DMS79 treated with DMSO at 0.1 percent for 48 hours (cell line): Measurements from ENCODE around the gene NSMCE3.
"Not testable (repeated sequence)": the region's sequence is repeated elsewhere in the genome, so short reads cannot be mapped to it uniquely, and the experiment has no call there.

Source experiments
- DNase-seq: peaks from one replicate; lab custom pipeline; 2025; lab: John Stamatoyannopoulos, UW

NSMCE3 gene

DNA sequence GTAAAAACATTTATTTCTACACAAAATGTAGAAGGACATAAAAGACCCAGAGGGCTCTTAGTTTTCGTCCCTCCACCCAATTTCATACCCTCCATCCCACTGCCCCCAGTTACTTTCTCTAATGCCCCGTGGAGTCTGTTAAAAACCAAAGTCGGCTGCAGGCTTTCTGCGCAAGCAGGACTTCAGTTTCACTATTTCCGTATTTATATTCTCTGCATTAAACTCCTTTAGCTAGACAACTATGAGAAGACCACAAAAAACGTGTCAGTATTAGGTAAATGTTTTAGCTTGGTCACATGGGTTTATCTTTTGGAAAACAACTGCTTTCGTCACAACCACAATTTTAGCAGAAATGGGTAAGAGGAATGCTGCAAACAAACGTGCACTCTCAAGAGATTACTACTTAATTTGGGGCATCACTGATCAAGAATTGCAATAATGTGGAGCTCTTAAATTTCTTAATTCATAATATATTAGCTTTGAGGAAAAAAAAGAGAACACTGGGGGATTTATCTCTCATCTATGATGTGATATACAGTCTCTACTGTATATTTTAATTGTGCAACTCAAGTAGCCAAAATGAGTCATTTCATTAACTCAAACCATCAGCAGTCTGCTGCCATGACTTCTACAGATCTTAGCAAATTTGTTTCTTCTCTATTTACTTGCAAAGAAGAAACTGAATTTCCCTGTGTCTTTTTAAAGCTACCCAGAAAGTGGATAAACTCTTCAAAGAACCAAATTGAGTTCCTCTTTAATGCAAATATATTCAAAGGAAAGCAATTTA, 740 bp upstream of the NSMCE3 start:
- DNase-seq, result no peak

DNA sequence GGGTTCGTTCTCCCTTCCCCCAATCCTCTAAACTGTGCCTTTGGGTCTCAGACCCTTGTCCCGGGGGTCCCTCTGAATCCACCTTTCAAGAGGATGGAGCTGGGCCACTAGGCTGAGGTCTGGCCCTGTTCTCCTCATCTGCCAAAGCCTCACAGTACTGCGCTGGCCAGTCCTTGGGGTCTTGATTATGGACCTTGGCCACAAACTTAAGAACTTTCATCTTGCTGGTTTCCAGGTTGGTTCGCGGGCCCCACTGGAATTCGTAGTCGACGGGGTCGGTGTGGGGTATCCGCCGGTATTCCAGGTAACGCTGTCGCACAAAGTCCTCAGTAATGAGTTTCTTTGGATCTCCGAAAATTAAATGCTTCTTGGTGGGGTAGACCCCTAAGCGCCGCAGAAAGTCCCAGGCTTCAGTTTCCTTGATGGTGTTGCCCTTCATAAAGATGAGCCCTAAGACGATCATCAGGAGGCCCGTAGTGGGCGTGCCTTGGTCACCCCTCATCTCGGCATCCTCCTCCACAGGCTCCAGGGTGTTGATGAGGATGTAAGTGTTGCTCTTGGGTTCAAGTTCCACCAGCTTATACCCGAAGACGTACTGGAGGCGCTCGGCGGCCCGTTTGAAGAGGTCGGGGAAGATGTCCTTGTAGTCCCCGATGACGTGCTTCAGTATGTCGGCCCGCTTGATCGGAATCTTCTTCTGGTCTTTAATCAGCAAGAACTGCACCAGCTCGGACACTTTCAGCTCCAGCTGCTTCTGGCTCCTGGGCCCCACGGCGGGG, 727 bp downstream of the NSMCE3 start:
- DNase-seq, result peak; percentile 17

DNA sequence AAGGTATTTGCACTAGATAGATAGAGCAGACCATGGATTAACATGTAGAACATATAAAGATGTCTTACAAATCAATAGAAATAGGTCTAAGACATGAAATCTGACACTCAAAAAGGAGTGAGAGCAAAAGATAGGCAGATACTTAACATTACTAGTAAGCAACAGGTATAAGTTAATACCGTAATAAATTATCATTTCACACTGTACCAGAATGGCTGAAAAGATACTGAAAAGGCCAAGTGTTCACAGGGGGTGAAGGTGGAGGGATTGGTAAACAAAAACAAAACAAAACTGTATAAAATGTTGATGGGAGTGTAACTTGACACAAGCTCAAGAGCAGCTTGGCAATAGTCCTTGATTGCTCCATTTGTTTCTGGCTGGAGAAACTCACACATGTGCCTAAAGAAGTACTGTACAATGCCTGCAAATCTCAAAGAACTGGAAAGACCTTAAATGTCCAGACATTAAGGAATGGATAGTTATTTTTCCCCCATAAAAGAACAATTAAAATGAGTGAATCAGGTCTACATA, 3.5 kb downstream of the NSMCE3 start:
- no peak for DNase-seq

GRCh38 chr15:29263289-29263688, 6.3 kb downstream of the NSMCE3 start:
- DNase-seq, result no peak

- no peak for DNase-seq
Observed at GRCh38 chr15:29262738-29263137, 6.9 kb downstream of the NSMCE3 start.

DNA sequence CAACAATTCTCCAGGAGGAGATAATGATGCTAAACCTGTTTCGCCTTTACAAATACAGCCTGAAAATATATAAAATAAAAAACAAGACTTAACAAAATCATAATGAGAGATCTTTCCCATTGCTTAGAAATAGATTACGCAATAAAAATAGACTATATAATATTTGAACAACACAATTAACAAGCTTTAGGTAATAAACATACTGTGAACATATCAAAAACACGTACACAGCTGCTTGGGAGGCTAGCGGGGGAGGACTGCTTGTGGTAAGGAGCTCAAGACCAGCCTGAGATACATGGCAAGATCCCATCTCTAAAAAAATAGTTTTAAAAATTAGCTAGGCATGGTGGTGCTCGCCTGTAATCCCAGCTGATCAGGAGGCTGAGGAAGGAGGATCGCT, 8.7 kb downstream of the NSMCE3 start:
- DNase-seq, result no peak

DNA sequence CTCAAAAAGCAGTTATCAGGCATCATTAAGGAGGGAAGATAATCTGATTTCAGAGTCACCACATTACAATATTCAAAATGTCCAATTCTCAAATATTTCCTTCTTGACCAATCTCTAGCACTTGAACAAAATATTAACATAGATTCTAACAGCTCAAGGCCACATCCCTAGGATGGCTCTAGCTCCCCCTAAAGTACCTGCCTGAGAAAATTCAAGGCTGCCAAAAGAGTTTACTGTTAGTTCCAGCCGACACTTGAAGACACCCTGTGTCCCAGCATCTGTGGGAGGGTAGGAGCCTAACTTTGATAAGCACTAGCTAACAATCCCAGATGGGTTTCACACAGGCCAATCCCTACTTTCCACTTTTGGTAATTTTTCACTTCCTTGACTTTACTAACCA, 10.4 kb downstream of the NSMCE3 start:
- DNase-seq, result no peak

DNA sequence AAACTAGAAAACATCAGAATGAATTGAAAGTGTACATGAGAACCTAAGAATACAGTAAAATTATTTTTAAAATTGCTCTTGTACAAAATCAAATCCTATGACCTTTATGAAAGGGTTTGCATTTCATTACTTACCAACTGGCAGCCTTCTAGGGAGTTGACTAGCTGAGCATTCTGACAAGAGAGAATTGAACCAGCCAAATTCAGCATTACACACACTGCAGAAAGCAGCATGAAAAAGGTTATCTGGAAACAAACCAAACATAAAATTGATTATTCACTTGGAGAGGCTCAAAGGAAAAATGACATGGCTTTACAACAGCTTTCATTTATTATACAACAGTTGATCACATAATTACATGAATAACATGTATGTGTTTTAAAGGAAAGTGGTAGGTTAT, 17.4 kb downstream of the NSMCE3 start:
- DNase-seq, result no peak

DNA sequence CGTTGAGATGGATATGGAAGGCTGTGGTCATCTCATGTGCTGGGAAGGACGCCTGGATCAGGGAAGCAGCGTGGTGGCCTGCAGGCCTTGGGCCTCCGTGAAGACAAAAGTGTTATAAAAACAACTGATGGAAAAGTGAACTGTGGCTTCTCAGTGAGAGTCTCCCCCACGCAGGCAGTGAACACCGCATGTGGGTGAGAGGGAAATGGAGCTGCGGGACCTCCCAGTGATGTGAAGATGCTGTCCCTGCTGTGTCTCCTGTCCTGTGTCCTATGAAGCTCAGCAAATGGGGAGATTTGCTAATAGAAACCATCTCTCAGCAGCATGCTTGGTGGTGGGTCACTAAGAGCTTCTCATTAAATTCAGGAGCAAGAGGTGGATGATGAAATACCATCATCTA, 25.1 kb downstream of the NSMCE3 start:
- DNase-seq, result no peak

DNA sequence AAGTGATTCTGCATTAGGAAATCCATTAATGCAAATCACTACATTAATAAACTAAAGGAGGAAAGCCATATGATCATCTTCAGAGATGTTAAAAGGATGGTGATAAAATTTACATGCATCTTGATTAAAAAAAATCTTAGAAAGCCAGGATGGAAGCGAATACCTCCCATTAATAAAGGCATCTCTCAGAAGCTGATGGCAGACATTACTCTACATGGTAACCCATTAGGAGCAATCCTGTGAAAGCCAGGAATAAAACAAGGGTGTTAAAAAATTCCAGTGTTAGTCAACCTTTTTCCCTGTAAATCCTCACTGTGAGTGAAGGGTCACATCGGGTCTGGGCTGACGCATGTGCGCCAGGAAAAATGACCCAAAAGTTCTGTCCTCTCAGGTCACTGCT, 25.5 kb downstream of the NSMCE3 start:
- no peak for DNase-seq

DNA sequence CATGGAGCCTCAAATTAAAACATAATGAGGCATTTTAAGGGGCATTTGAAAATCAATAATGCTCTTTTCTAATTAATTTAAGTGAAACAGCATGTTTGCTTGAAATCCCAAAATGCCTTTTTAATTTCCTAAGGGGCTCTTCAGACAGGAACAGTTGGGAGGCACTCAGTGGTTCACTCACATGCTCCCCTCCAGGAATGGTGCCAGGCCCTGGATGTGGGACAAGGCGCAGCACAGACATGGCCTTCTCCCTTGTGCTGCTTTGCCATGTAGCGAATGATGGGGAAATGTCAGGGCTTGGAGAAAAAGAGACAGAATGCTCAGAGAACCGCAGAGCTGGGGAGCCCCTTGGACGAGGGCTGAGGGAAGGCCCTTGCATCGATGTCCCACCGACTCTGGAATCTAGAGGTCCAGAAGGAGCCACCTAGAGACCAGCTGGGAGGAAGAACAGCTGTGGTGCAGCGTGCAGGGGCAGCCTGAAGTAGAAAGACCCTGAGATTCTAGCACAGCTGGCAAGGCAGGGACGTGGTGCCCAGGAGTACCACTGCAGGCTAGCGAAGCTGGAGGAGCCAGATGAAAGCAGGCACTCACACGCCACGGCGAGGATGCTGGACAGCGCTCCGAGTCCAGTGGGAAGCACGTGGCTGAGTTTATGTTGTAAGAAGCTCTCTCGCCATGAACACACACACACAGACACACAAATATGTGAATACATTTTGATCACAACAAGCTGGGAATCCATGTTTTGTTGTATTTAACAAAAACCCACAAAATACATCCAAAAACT, 27.0 kb downstream of the NSMCE3 start:
- DNase-seq, result peak; percentile 50

- DNase-seq, result no peak
Observed at GRCh38 chr15:29241207-29241606, 28.4 kb downstream of the NSMCE3 start.

GRCh38 chr15:29239395-29239794, 30.2 kb downstream of the NSMCE3 start:
- DNase-seq, result no peak

DNA sequence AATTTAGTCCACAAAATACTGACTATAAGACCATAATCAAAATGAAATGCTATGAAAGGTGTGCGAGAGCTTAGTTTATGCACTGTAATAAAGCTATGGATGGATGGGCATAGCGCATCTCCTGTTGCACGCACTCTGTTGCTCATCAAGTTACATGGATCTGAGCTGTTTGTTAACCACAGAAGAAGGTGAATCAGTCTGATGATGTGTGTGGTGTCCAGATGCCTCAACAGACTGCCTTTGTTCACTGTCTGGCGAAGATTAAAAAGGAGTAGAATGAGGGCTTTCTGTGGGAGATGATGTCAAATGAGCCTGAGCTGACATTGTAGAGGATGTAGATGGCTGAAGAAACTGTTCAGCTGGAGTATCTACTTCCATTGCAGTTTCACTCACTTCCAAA, 36.1 kb downstream of the NSMCE3 start:
- no peak for DNase-seq

DNA sequence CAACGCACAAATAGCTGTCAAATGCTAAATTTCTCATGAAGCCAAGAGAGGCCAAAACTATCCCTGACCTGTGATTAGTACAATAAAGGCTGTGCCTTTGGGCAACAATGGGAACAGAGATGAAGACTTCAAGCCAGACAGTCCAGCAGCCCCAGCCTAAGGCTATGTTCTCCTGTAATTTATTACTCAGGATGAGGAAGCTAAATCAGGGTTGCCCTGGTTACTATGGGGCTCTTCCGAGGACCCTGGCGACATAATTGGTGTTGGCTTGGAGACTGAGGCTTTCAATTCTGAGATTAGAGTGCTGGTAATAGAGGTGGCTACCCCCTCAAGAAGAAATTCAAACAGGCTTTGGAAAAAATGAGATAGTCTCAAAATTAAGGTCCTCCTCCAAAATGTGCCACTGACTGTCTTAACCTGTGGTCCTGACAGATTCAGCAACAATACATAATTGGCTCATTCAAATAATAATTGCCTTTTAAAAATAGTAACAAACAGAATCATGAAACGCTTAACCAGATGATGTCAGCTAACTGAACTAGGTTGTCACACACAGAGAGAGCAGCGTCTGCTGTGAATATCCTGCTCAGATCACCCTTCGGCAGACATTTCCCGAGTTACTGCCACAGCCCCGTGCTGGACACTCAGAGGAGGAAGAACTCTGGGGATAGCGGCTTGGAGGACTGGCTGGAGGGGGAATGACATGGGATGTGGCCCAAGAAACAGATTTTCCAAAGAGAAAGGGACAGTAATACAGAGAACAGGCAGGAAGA, 43.0 kb downstream of the NSMCE3 start:
- DNase-seq, result no peak

DNA sequence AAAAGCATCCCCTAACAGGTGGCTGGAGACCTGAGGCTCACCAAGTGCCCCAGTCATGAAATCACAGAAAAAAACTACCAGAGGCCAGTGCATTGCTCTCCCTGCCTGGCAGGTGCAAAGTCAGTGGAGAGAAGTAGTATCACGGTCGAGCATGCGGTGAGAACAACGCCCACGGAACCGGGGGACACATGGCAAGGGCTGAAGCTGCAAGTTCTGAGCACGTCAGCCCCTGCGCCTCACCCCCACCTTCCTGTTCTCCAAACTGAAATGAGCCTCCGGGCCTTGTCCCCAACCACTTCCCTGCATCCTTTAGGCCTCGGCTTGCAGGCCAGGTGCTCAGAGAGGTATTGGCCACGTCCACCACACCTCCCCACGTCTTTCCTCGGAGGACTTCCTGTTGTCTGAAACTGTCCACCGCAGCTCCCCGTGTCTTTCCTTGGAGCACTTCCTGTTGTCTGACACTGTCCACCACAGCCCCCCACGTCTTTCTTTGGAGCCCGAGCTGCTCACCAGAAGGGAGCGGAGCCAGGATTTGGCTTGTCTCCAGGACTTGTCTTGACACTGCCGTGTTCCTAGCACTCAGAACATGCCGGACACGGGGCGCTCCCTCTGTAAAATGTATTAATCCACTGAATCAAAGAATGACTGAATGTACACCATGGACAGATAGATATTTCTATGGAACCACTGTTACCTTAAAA, 43.9 kb downstream of the NSMCE3 start:
- DNase-seq, result no peak

GRCh38 chr15:29224987-29225363, 44.6 kb downstream of the NSMCE3 start:
- not testable (repeated sequence) for DNase-seq

GRCh38 chr15:29224235-29224986, 45.2 kb downstream of the NSMCE3 start:
- not testable (repeated sequence) for DNase-seq

DNA sequence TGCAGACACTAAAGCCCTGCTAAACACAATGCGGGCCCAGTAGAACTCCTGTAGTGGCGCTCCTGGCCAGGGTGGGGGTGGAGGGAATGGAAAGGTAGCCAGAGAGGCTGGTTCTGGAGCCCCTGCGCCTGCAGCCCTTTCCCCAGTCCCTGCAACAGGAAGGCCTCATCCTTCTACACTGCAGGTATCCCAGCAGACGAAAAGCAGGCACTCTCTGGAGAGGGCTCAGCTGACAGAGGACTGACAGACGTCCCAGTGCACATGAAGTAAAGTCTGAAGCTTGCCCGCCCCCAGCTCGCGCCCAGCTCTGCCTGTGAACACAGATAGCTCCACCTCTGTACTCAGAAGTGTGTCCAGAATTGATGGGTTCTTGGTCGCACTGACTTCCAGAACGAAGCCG, 46.0 kb downstream of the NSMCE3 start:
- no peak for DNase-seq

DNA sequence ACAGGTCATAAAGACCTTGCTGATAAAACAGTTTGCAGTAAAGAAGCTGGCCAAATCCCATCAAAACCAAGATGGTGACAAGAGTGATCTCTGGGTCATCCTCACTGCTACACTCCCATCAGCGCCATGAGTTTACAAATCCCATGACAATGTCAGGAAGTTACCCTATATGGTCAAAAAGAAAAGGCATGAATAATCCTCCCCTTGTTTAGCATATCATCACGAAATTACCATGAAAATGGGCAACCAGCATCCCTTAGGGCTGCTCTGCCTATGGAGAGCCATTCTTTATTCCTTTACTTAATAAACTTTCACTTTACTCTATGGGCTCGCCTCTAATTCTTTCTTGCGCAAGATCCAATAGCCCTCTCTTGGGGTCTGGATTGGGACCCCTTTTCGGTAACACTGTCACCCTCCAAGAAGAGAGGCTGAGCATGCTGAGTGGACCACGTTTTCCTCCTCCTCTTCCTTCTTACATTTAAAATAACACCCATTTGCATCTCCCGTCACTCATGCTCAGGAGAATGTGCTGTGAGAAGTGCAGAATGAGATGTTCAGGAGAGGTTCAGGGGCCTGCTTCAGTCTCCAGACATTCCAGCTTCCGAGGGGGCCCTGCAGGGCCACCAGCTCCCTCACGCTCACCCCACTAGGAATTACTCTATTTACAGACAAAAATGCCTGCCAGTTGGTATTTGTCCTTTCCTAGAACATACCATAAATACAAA, 47.3 kb downstream of the NSMCE3 start:
- DNase-seq, result no peak
